CD4-positive, alpha-beta T cell treated with Interleukin-17A for 1 hour (primary cell): ENCODE measurements around the gene ZNF664.

Source experiments
- DNase-seq: peaks from one replicate; pipeline ENCODE4 v3.0.0-alpha.2; 2020

The ZNF664 gene

GRCh38 chr12:123960029-123960735, 12.8 kb upstream of the ZNF664 start:
- DNase-seq = no peak

- DNase-seq = no peak
These were observed 12.2 kb upstream of the ZNF664 start for GRCh38 chr12:123960856-123961255.

GRCh38 chr12:123961585-123962345, 11.2 kb upstream of the ZNF664 start:
- DNase-seq = no peak

- DNase-seq = no peak
These were observed 10.5 kb upstream of the ZNF664 start for GRCh38 chr12:123962513-123962912.

- no peak for DNase-seq
These were observed 9.2 kb upstream of the ZNF664 start for GRCh38 chr12:123963821-123964220.

GRCh38 chr12:123965382-123965781, 7.6 kb upstream of the ZNF664 start:
- DNase-seq = no peak

- DNase-seq = no peak
These were observed 6.4 kb upstream of the ZNF664 start for GRCh38 chr12:123966596-123966995.

- no peak for DNase-seq
These were observed 5.9 kb upstream of the ZNF664 start for GRCh38 chr12:123967121-123967586.

GRCh38 chr12:123971449-123971769, 1.6 kb upstream of the ZNF664 start:
- no peak for DNase-seq

GRCh38 chr12:123971770-123972456, 1.1 kb upstream of the ZNF664 start:
- peak; percentile 40 for DNase-seq

GRCh38 chr12:123973552-123974341, 732 bp downstream of the ZNF664 start:
- peak; percentile 25 for DNase-seq

- no peak for DNase-seq
These were observed 3.3 kb downstream of the ZNF664 start for GRCh38 chr12:123976227-123976826.

GRCh38 chr12:123979566-123979965, 6.6 kb downstream of the ZNF664 start:
- no peak for DNase-seq

- no peak for DNase-seq
These were observed 9.3 kb downstream of the ZNF664 start for GRCh38 chr12:123982269-123982668.

- peak; percentile 68 for DNase-seq
These were observed 10.9 kb downstream of the ZNF664 start for GRCh38 chr12:123983822-123984485.

- DNase-seq = no peak
These were observed 11.9 kb downstream of the ZNF664 start for GRCh38 chr12:123984903-123985302.

GRCh38 chr12:123986374-123986965, 13.5 kb downstream of the ZNF664 start:
- DNase-seq = no peak

- no peak for DNase-seq
These were observed 14.0 kb downstream of the ZNF664 start for GRCh38 chr12:123987022-123987421.

- no peak for DNase-seq
These were observed 16.2 kb downstream of the ZNF664 start for GRCh38 chr12:123989168-123989567.

- DNase-seq = no peak
These were observed 16.7 kb downstream of the ZNF664 start for GRCh38 chr12:123989753-123990152.

- no peak for DNase-seq
These were observed 17.5 kb downstream of the ZNF664 start for GRCh38 chr12:123990511-123990910.
